NK-92 (cell line): Measurements from ENCODE around the gene FAM151B.

Source experiments
- DNase-seq: peaks from one replicate; lab custom pipeline; 2025; ENCODE audit not compliant: unreplicated experiment; lab: John Stamatoyannopoulos, UW

Gene FAM151B

DNA sequence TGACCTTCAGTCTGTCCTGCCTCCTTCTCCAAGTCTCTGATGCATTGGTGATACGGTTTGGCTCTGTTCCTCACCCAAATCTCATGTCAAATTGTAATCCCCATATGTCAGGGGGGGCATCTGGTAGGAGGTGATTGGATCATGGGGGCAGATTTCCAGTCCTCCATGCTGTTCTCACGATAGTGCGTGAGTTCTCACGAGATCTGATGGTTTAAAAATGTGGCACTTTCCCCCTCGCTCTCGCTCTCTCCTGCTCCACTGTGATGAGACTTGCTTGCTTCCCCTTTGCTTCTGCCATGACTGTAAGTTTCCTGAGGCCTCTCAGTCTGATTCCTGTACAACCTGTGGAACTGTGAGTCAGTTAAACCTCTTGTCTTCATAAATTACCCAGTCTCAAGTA is 96.9 kb downstream of the FAM151B start:
- DNase-seq, result no peak

DNA sequence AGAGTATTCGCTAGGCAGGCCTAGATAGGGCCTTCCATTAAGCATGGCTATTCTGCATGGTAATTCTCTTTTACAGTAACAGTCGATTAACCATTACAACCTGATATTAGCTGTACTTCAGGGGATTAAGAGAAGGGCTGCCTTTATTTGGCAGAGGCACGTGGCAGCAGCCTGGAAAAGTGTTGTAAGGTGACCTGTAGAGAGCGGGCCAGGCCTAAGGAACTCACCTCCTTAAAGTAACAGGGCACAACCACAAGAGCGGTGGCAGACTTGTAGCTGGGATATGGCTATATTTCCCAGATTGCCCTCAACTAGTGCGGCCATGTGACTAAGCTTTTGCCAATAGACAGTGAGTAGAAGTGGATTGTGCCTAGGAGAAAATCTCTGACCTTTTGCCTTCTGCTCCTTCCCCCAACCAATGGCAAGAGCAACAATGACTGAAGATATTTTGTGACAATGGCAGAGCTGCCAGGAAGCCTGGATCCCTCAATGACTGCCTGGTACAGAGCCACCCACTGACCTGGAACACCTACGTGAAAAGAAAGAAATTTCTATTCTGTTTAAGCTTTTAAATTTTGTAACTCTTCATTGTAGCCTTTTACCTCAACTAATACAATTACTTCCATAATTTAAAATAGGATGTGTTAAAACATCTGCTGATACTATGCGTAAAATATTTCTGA is 101.1 kb downstream of the FAM151B start:
- DNase-seq, result no peak

DNA sequence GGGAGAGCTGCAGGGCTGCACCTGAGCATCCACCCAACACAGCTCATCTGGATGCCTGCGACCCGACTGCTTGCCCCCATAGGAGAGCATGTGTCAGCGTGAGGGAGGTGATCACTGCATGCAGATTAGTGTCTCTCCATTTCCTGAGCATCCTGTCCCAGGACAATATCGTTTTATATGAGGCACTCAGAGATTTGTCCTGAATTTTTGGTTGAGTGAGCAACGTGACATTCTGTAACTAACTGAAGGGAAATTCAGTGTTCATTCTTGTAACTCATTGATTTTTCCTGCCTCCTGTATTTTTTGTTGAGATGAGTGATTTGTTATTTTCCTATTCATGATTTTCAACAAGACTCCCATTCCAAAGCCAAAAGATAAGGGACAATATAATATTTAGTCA is 102.9 kb downstream of the FAM151B start:
- DNase-seq, result no peak

DNA sequence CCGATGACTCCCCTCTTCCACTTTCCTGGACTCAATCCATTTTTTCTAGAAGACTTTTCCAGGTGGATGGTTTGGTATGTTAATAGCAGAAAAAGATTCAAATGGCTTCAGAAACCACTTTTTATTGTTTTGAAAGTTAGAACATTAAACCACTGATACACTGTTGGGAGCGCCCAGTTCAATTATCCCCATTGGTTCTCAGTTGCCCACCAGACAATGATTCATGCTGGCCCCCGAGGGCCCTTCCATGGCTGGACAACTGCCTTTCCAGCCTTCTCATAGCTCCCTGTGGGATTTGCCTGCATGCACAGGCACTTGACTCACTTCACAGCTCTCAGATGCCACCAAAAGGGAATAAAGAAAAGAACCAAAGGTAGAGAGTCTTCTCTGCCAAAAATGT is 103.5 kb downstream of the FAM151B start:
- DNase-seq, result no peak

DNA sequence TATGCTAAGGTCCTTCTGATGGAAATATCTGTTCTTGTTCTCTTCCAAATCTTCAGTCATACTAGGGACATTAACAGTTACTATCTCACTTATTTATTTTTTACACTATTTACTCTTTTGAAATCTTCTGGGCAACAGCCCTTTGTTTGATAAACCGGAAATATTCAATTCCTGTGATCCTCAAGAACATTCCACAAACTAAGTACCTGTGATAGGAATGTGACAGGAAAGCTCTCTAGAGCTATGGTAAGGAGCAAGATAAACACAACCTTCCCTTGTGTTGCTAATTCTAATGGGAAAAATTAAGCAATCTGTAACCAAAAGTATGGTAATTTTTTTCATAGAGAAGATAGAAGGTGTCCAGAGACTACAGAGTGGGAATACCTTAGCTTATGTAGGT is 104.2 kb downstream of the FAM151B start:
- DNase-seq, result no peak
